ENCODE data around the gene ZNF727. TPM values are rescaled to one million over a fixed set of nuclear protein-coding genes. Genes with fewer than 3 reads are reported as not detected.
"Not testable (repeated sequence)": the region's sequence is repeated elsewhere in the genome, so short reads cannot be mapped to it uniquely, and the experiment has no call there.

The ZNF727 gene
- total and polyA plus RNA-seq, 2 experiments from 2014 or later, result not detected

DNA sequence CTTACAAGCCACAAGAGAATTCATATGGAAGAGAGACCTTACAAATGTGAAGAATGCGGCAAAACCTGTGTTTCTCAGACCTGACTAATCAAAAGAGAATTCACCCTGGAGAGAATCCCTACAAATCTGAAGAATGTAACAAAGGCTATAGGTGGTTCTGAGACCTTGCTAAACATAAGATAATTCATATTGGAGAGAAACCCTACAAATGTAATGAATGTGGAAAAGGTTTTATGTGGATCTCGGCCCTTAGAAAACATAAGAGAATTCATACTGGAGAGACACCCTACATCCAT is 33.4 kb downstream of the ZNF727 start:
- H3K4me3 ChIP-seq, result no peak overlapping the region
- no peaks in the 10 kb centered on the region for H3K36me3 ChIP-seq
- no peaks in the 10 kb centered on the region for H3K27me3 ChIP-seq
- peaks cover 3% of the 10 kb centered on the region for H3K9me3 ChIP-seq (ENCODE audit: low read depth)
- DNase-seq (ENCODE audit: low read depth in 1 of 2, low spot score in 1 of 2), result no peak
- no peak for TF ChIP-seq CTCF (IDR thresholded peaks at IDR 0.05; ENCODE audit: low read depth, low read length)
- no peaks in the 10 kb centered on the region for H3K4me1 ChIP-seq (ENCODE audit: low read depth)
- no peak overlapping the region for H3K27ac ChIP-seq

- Histone ChIP-seq H3K4me3 (no peak overlapping the region), H3K36me3 (no peaks in the 10 kb centered on the region), H3K4me1 (ENCODE audit: low read depth) (no peaks in the 10 kb centered on the region), H3K27me3 (no peaks in the 10 kb centered on the region), H3K9me3 (ENCODE audit: low read depth) (no peaks in the 10 kb centered on the region), H3K27ac (no peak overlapping the region)
- DNase-seq (ENCODE audit: low read depth in 1 of 2, low spot score in 1 of 2), result no peak
- no peak for TF ChIP-seq CTCF (IDR thresholded peaks at IDR 0.05; ENCODE audit: low read depth, low read length)
These were observed 42.3 kb downstream of the ZNF727 start for GRCh38 chr7:64087501-64087900.

- not testable (repeated sequence) for H3K4me1 ChIP-seq (ENCODE audit: low read depth); H3K9me3 ChIP-seq (ENCODE audit: low read depth)
These were observed 43.6 kb downstream of the ZNF727 start for GRCh38 chr7:64088863-64089262.

More at GRCh38 chr7:64088863-64089262, 43.6 kb downstream of the ZNF727 start:
- H3K4me3 ChIP-seq; H3K27ac ChIP-seq; H3K27me3 ChIP-seq; H3K36me3 ChIP-seq; DNase-seq (ENCODE audit: low read depth in 1 of 2, low spot score in 1 of 2): not testable (repeated sequence)

Other genes with a start within 250 kb of the ZNF727 start
- gene ZNF722, start 46.6 kb upstream of the ZNF727 start, total RNA-seq, result not detected in 2 replicates
- not detected in 2 replicates for gene ZNF722, start 46.6 kb upstream of the ZNF727 start, polyA plus RNA-seq
- gene ZNF735, start 161.8 kb downstream of the ZNF727 start, total RNA-seq, result not detected in 2 replicates
- not detected in 2 replicates for gene ZNF735, start 161.8 kb downstream of the ZNF727 start, polyA plus RNA-seq
- gene ZNF679, start 183.0 kb downstream of the ZNF727 start, total RNA-seq, result not detected in 2 replicates
- gene ZNF679, start 183.0 kb downstream of the ZNF727 start, polyA plus RNA-seq, result not detected in 2 replicates